ENCODE measurements around the gene ARHGAP24.

- no peak for TF ChIP-seq ZFX (IDR thresholded peaks at IDR 0.05; ENCODE audit: borderline replicate concordance)
- TF ChIP-seq CTCF (IDR thresholded peaks at IDR 0.05), result no peak
Observed at GRCh38 chr4:85759388-85759787, 284.4 kb downstream of the ARHGAP24 start.

All from 22Rv1 (cell line).